ENCODE results near the gene NDUFB1.

The NDUFB1 gene

DNA sequence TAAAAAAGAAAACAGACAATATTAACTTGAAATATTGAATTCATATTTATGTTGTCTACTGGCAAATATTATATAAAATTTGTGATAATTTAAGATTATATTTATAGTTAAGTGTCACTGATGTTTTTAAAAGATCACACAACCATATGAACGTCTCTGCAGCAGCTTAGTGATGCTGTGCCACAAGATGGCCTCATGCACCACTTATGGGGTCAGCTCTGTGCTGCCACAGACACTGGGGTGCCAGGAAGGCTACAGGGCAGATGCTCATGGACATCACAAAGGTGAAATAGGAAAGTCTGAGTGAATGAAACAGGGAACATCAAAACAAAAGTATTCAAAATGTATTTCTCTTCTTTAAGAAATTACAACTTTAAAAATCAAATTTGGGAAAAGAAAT, 28.2 kb downstream of the NDUFB1 start:
- DNase-seq, result no peak

DNA sequence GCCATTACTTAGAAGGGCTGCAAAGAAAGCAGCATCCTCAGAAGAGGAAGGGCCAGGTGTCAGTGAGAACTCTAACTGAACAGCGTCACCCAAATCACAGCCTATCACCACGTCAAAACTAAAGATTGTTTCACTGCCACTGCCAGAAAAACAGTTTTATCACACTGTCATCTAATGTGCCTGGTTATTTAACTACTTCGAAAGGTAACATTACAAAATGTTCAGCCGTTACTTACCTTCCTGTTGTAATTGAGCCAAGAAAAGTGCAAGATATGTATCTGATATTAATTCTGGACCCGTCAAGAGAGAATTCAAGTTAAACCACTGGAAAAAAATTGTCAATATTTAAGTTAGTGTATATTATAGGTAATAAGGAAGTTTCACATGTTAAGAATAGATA, 33.0 kb downstream of the NDUFB1 start:
- DNase-seq, result no peak

DNA sequence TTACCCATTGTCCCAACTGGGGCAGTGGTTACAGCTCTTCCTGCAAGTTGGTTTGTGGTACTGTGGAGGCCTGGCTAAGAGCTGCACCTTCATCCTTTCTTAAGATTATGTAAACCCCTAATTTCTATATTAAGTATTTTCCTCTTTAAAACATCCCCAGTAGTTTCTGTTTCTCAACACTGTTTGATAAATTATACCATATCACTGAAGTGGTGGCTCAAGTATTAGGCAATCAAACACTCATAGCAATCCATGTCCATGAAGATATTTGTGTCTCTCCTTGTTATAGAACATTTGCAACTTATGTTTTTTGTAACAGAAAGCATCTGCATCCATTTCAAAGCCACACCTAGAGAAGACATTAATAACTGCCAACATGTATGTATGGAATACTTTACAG, 47.0 kb downstream of the NDUFB1 start:
- no peak for DNase-seq
